ENCODE results near the gene WDFY2. TPM values are rescaled to one million over a fixed set of nuclear protein-coding genes. Genes with fewer than 3 reads are reported as not detected.
A peak's percentile ranks its signal among the peaks of the same experiment; 100 is the strongest.

WDFY2 gene
- total and polyA plus RNA-seq, 12 donors, result 2.4 to 7.5 (median 5.5) TPM

DNA sequence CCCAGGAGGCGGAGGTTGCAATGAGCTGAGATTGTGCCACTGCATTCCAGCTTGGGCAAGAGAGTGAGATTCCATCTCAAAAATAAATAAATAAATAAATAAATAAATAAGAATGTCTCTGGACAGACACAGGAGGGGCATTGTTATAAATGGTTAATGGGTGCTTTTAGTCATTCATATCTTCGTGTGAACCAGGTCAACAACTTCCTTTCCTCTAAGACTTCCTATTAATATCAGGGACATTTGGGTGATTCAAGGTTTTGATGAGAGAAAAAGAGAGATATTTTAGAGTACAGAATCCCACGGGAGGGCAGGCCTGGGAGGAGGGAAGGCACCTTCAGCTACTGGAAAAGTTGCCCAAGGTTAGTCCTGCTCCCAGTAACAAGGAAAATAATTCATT lies 195.8 kb downstream of the WDFY2 start:
- 69 to 77% methylated on average over 3 of the region's 3 CpGs for WGBS, 2 donors
- Histone ChIP-seq H3K9me3 (no peaks in the 10 kb centered on the region), H3K27ac (no peak overlapping the region), H3K4me1 (no peaks in the 10 kb centered on the region), H3K4me3 (no peak overlapping the region), H3K36me3 (peaks cover 0 to 11% (median 0%) of the 10 kb centered on the region in 9 donors), H3K27me3 (no peaks in the 10 kb centered on the region)
- DNase-seq (no peak), ATAC-seq (no peak)
- intact Hi-C loops (cut with DNase I), result loop anchor here in 1 of 10 donors (10.0 kb wide), 1 partner anchor 195 kb away; the partner anchor contains the start of gene WDFY2
- TF ChIP-seq, protein P1, sequence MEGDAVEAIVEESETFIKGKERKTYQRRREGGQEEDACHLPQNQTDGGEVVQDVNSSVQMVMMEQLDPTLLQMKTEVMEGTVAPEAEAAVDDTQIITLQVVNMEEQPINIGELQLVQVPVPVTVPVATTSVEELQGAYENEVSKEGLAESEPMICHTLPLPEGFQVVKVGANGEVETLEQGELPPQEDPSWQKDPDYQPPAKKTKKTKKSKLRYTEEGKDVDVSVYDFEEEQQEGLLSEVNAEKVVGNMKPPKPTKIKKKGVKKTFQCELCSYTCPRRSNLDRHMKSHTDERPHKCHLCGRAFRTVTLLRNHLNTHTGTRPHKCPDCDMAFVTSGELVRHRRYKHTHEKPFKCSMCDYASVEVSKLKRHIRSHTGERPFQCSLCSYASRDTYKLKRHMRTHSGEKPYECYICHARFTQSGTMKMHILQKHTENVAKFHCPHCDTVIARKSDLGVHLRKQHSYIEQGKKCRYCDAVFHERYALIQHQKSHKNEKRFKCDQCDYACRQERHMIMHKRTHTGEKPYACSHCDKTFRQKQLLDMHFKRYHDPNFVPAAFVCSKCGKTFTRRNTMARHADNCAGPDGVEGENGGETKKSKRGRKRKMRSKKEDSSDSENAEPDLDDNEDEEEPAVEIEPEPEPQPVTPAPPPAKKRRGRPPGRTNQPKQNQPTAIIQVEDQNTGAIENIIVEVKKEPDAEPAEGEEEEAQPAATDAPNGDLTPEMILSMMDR (IDR thresholded peaks at IDR 0.05), result no peak

DNA sequence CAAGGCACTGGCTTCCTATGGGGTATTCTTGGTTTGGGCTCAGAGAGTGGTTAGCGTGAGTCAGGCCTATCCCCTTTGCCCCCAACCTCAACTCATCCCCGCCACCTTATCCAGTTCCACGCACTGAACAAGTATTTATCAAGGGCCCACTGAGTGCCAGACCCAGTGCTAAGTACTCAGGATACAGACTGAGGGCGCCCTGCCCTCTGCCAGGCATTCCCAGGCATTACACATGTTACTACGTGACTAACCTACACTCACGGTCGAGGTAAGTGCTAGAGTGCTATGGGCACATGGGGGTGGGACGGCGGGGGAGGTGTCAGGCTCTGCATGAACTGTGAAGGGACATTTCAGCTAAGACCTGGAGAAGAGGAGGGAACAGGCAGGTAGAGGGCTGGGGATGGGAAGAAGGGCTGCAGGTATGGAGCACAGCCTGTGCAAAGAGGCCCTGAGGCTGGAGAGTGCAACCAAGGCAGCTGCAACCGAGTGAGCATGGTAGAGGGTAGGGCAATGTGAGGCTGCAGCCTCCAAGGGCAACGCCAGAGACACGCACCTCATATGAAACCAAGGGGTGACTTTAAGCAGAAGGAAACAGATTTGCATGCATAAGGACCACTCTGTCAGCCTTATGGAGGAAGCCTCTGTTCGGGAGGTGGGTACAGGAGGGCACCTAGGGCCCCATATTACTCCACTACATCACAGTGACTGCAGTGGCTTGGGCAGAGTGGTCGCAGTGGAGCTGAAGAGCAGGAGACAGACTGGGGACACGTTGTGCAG lies 197.2 kb downstream of the WDFY2 start:
- Histone ChIP-seq H3K27me3 (no peaks in the 10 kb centered on the region), H3K9me3 (no peaks in the 10 kb centered on the region), H3K36me3 (peaks cover 0 to 11% (median 0%) of the 10 kb centered on the region in 9 donors), H3K27ac (no peak overlapping the region), H3K4me1 (peaks cover 5 to 11% (median 11%) of the 10 kb centered on the region in 9 donors), H3K4me3 (no peak overlapping the region)
- TF ChIP-seq, protein P1 (IDR thresholded peaks at IDR 0.05), result peak in 5 of 9 donors; percentile 12 to 42 (median 34)
- WGBS, 2 donors, result 73 to 78% methylated on average over 15 of the region's 15 CpGs
- peak in 6 of 8 donors; percentile 39 to 57 (median 42) for ATAC-seq
- intact Hi-C loops (cut with DNase I), result loop anchor here in 1 of 10 donors (10.0 kb wide), 1 partner anchor 197 kb away; the partner anchor contains the start of gene WDFY2
- DNase-seq, result no peak

DNA sequence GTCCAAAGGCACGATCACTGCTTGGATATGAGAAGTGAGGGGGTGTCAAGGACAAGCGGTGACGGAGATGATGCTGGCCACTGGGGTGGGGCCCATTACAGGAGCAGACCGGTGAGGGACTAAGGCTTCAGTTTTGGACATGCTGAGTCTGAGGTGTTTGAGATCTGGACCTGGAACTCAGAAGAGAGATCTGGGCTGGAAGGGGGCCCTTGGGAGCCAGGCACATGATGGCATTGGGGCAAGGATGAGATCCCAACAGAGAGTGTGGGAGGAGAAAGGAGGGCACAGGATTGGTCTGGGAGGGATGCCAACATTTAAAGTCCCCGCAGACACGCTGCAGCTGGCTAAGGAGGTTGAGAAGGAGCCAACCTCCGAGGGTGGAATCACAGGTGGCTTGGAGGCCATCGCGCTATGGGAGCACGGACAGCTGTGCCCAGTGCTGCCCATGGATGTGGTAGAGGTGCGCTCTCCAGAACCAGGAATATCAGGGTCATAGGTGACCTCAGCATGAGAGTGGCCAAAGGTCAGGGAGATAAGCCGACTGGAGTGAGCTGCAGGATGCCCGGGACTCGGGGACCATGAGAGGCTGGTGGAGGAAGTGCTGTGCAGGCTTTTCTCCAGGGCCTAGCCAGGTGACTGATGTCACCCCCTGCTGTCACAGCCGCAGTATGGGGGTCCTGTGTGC lies 197.9 kb downstream of the WDFY2 start:
- Histone ChIP-seq H3K27ac (no peak overlapping the region), H3K9me3 (no peaks in the 10 kb centered on the region), H3K4me3 (no peak overlapping the region), H3K4me1 (peaks cover 7 to 19% (median 18%) of the 10 kb centered on the region in 9 donors), H3K27me3 (no peaks in the 10 kb centered on the region), H3K36me3 (peaks cover 0 to 10% (median 0%) of the 10 kb centered on the region in 9 donors)
- TF ChIP-seq, protein P1 (IDR thresholded peaks at IDR 0.05), result no peak
- WGBS, 2 donors, result 78 to 79% methylated on average over 15 of the region's 15 CpGs
- DNase-seq, result no peak
- ATAC-seq, result no peak
- intact Hi-C loops (cut with DNase I), result loop anchor here in 1 of 10 donors (10.0 kb wide), 1 partner anchor 197 kb away; the partner anchor contains the start of gene WDFY2

DNA sequence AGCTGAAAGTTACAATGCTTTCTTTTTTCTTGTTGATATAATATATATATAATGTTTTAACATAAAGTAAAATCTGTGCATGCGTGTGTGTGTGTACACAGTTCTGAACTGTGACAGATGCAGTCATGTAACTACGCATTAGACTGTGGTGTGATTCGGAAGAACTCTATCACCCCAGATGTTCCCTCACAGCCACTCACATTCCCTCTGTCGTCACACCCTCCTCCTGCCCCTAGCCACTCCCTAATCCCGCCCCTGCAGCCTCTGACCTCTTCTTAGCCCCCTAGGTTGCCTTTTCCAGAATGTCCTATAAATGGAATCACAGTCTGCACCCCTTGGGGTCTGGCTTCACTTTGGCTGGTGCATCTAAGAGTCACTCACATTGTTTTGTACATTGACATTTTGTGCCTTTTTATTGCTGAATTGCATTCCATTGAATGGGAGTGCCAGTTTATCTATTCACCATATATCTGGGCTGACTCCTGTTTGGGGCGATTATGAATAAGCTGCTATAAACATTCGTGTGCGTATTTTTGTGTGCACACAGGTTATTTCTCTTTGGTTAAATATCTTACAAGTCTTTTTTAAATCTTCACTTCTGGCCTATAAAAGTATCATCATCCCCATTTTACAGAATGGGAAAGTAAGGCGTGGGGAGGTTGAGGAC lies 199.3 kb downstream of the WDFY2 start:
- 91 to 93% methylated on average over 9 of the region's 9 CpGs for WGBS, 2 donors
- intact Hi-C loops (cut with DNase I), result loop anchor here in 1 of 10 donors (10.0 kb wide), 1 partner anchor 199 kb away; the partner anchor contains the start of gene WDFY2
- ATAC-seq, result no peak

More for the DNA sequence above, 199.3 kb downstream of the WDFY2 start:
- Histone ChIP-seq H3K27ac (no peak overlapping the region), H3K27me3 (no peaks in the 10 kb centered on the region), H3K4me3 (no peak overlapping the region), H3K9me3 (no peaks in the 10 kb centered on the region), H3K4me1 (peaks cover 8 to 22% (median 21%) of the 10 kb centered on the region in 9 donors), H3K36me3 (peaks cover 0 to 1% (median 0%) of the 10 kb centered on the region in 9 donors)
- DNase-seq, result no peak
- TF ChIP-seq, protein P1 (IDR thresholded peaks at IDR 0.05), result no peak
